ENCODE results near the gene CCDC71L.

Gene CCDC71L

DNA sequence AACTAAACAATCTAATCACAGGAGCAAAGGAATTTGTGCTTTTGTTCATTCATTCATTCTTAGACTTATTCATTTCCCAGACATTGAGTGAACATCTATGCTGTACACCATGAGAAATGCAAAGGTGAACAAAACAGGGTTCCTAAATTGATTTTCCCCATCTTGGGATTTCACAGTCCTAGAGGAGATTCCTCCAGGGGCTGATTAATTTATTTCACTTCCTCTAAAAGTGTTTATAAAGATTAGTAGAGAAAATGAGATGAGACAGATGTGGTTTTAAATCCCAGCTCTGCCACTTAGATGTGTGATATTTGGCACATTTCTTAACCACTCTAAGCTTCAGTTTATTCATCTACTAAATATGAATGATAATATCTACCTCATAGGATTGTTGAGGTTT, 8.9 kb downstream of the CCDC71L start:
- TF ChIP-seq RAD21 (IDR thresholded peaks at IDR 0.05; ENCODE audit: low read depth), result no peak
- TF ChIP-seq CREB1 (IDR thresholded peaks at IDR 0.05; ENCODE audit: low read depth), result no peak
- TF ChIP-seq, protein P1, sequence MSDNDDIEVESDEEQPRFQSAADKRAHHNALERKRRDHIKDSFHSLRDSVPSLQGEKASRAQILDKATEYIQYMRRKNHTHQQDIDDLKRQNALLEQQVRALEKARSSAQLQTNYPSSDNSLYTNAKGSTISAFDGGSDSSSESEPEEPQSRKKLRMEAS (IDR thresholded peaks at IDR 0.05), result no peak
- no peak for TF ChIP-seq FOXM1 (IDR thresholded peaks at IDR 0.05; ENCODE audit: borderline replicate concordance, low read depth)
- no peak for TF ChIP-seq TCF12 (IDR thresholded peaks at IDR 0.05; ENCODE audit: low read depth)
- TF ChIP-seq CEBPB (IDR thresholded peaks at IDR 0.05), result no peak
- TF ChIP-seq EP300 (IDR thresholded peaks at IDR 0.05; ENCODE audit: borderline replicate concordance), result no peak
- TF ChIP-seq NFIC (IDR thresholded peaks at IDR 0.05), result no peak
- no peak for TF ChIP-seq EGR1 (IDR thresholded peaks at IDR 0.05)

DNA sequence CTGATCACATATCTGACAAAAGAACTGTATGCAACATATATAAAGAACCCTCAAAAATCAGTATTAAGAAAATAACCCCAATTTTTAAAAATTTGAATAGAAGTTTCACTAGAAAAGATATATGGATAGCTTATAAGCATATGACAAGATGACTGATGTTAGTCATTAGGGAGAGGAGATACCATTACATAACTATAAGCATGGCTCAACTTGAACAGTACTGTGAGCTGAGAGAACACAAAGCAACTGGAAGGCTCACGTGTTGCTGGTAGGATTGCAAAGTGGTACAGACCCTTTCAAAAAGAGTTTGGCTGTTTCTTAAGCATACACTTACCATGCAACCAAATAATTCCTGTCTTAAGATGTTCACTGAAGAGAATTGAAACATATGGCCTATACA, 14.7 kb downstream of the CCDC71L start:
- TF ChIP-seq, protein P2, sequence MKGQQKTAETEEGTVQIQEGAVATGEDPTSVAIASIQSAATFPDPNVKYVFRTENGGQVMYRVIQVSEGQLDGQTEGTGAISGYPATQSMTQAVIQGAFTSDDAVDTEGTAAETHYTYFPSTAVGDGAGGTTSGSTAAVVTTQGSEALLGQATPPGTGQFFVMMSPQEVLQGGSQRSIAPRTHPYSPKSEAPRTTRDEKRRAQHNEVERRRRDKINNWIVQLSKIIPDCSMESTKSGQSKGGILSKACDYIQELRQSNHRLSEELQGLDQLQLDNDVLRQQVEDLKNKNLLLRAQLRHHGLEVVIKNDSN (IDR thresholded peaks at IDR 0.05), result no peak

DNA sequence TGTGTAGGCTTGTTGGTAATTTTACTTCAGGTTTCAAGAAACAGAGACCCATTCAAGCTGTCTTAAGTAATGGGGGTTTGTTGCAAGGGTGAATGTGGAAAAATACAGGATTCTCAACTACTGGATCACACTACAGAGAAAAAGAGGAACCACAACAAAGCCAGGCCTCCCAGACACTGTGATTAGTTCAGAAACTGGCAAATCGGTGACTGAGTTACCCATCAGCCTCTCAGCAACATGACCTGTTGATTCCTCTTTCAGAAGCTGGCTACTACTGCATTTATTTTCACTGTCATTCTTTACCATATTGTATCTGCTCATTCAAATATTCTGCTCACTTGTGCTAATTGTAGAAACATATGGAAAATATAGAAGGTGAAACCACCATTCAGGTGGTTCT, 16.0 kb downstream of the CCDC71L start:
- TF ChIP-seq TCF12 (IDR thresholded peaks at IDR 0.05; ENCODE audit: low read depth), result no peak
- TF ChIP-seq, protein P3, sequence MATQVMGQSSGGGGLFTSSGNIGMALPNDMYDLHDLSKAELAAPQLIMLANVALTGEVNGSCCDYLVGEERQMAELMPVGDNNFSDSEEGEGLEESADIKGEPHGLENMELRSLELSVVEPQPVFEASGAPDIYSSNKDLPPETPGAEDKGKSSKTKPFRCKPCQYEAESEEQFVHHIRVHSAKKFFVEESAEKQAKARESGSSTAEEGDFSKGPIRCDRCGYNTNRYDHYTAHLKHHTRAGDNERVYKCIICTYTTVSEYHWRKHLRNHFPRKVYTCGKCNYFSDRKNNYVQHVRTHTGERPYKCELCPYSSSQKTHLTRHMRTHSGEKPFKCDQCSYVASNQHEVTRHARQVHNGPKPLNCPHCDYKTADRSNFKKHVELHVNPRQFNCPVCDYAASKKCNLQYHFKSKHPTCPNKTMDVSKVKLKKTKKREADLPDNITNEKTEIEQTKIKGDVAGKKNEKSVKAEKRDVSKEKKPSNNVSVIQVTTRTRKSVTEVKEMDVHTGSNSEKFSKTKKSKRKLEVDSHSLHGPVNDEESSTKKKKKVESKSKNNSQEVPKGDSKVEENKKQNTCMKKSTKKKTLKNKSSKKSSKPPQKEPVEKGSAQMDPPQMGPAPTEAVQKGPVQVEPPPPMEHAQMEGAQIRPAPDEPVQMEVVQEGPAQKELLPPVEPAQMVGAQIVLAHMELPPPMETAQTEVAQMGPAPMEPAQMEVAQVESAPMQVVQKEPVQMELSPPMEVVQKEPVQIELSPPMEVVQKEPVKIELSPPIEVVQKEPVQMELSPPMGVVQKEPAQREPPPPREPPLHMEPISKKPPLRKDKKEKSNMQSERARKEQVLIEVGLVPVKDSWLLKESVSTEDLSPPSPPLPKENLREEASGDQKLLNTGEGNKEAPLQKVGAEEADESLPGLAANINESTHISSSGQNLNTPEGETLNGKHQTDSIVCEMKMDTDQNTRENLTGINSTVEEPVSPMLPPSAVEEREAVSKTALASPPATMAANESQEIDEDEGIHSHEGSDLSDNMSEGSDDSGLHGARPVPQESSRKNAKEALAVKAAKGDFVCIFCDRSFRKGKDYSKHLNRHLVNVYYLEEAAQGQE (IDR thresholded peaks at IDR 0.05; ENCODE audit: low read depth), result no peak
- no peak for TF ChIP-seq RAD21 (IDR thresholded peaks at IDR 0.05; ENCODE audit: low read depth)
- TF ChIP-seq, protein P2 (IDR thresholded peaks at IDR 0.05), result no peak
- TF ChIP-seq, protein P1 (IDR thresholded peaks at IDR 0.05), result no peak
- TF ChIP-seq FOXM1 (IDR thresholded peaks at IDR 0.05; ENCODE audit: borderline replicate concordance, low read depth), result no peak
- TF ChIP-seq TEAD4 (IDR thresholded peaks at IDR 0.05), result no peak
- TF ChIP-seq EGR1 (IDR thresholded peaks at IDR 0.05), result no peak
- TF ChIP-seq CEBPB (IDR thresholded peaks at IDR 0.05), result no peak
- TF ChIP-seq EP300 (IDR thresholded peaks at IDR 0.05; ENCODE audit: borderline replicate concordance), result no peak
- TF ChIP-seq YY1 (IDR thresholded peaks at IDR 0.05; ENCODE audit: low read depth), result no peak
- TF ChIP-seq NFIC (IDR thresholded peaks at IDR 0.05), result no peak
- TF ChIP-seq TAF1 (IDR thresholded peaks at IDR 0.05; ENCODE audit: low read depth), result no peak
- TF ChIP-seq ZBTB7A (IDR thresholded peaks at IDR 0.05; ENCODE audit: low read depth), result no peak
- TF ChIP-seq CREB1 (IDR thresholded peaks at IDR 0.05; ENCODE audit: low read depth), result no peak

DNA sequence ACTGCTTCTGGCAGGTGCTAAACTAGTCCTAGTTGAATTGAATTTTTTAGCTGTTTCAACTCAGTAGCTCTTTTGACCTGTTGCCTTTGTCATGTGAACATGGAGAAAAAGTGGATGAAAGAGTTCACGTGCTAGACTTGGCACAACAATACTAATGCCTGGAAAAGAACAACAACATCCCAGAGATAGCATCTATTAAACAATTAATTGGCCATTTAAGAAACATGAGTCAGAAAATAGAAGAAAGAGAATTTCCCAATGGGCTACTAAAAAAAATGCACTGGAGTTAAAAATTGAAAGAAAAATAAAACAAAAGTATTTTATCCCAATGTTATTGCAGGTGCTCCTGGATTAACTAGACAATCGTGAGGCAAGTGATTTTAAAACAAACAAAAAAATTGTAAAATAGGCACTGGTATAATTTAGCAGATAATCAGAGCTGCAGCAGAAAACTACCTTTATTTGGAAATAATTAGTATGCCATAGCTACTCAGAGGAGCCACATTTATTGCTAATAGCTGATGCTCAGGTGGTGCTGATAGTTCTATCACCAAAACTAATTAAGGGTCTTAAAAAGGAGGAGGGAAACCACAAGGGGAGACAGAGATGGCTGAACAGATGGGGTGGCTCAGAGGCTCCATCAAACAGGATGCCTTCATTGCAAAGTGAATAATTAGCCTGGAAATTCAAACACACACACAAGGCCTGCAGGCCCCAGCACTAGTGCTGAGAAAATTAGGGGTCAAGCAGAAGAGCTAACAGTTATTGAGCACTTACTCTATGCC, 17.6 kb downstream of the CCDC71L start:
- TF ChIP-seq EP300 (IDR thresholded peaks at IDR 0.05; ENCODE audit: borderline replicate concordance) (no peak), CREB1 (IDR thresholded peaks at IDR 0.05; ENCODE audit: low read depth) (no peak), YY1 (IDR thresholded peaks at IDR 0.05; ENCODE audit: low read depth) (no peak), FOXM1 (IDR thresholded peaks at IDR 0.05; ENCODE audit: borderline replicate concordance, low read depth) (no peak)
- TF ChIP-seq, protein P3 (IDR thresholded peaks at IDR 0.05; ENCODE audit: low read depth), result no peak

DNA sequence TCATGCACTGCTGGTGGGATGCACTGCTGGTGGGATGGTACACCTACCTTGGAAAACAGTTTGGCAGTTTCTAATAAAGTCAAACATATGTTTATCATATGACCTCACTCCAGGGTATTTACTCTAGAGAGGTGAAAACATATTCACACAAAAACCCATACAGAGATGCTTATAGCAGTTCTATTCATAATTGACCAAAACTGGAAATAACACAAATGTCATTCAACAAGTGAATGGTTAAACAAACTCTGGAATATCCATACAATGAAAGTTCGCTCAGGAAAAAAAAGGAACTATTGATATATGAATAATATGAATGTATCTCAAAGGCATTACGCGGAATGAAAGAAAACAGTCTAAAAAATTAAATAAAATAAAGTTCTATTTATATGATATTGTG, 19.5 kb downstream of the CCDC71L start:
- no peak for TF ChIP-seq CREB1 (IDR thresholded peaks at IDR 0.05; ENCODE audit: low read depth)

DNA sequence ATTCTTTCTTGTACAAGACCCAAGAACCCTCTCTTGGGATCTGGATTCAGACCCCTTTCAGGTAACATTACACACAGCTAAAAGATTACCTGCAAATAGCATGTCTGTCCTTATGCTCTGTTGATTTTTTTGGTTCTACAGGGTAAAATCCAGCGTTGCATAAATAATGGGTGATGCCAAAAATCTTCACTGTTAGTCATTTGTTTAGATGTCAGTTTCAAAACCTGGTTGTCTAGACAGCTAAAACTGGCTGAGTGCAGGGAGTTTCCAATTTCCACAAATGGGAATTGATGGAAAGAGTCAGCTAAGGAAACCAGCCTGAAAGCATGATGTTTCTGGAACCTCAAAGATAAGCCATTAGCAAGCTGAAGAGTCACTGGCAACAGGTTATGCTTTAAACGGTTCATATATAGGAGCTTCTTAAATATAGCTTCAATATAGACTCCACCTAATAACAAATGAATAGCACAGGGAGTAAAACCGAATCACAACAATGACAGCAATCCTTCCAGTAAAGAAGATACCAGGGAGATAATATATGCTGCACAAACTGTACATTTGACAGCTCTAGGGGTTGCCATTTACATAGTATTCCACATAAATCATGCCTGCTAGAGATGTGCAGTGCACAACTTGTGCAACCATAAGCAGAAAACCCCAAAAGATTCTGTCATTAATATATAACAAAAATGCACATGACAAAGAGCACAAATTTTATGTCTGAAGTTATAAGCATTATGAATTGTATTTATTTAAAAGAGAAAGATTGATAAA, 20.4 kb downstream of the CCDC71L start:
- TF ChIP-seq, protein P2 (IDR thresholded peaks at IDR 0.05), result no peak
- TF ChIP-seq CREB1 (IDR thresholded peaks at IDR 0.05; ENCODE audit: low read depth) (no peak), RAD21 (IDR thresholded peaks at IDR 0.05; ENCODE audit: low read depth) (no peak), ZBTB7A (IDR thresholded peaks at IDR 0.05; ENCODE audit: low read depth) (no peak), FOXM1 (IDR thresholded peaks at IDR 0.05; ENCODE audit: borderline replicate concordance, low read depth) (no peak), NFIC (IDR thresholded peaks at IDR 0.05) (no peak), TAF1 (IDR thresholded peaks at IDR 0.05; ENCODE audit: low read depth) (no peak), EGR1 (IDR thresholded peaks at IDR 0.05) (no peak), TCF12 (IDR thresholded peaks at IDR 0.05; ENCODE audit: low read depth) (no peak)
